ENCODE data around the gene IL17REL. TPM values are rescaled to one million over a fixed set of nuclear protein-coding genes. Genes with fewer than 3 reads are reported as not detected.

Gene IL17REL
- total RNA-seq, 1 experiment from 2014 or later = not detected

DNA sequence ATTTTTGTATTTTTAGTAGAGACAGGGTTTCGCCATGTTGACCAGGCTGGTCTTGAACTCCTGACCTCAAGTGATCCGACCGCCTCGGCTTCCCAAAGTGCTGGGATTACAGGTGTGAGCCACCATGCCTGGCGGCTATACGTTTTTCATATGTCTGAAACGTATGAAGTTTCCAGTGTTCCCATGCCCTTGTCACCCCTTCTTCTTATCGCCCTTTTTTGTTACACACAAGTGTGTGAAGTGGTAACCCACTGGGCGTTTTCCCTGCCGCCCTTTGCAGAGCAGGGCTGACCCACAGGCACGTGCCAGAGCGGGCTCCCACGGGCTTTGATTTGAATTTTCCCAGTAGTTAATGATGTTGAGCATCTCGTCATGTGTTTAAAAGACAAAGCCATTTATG is 35.0 kb downstream of the IL17REL start:
- Histone ChIP-seq H3K4me3 (ENCODE audit: insufficient read depth, low read depth, low read length) (no peak overlapping the region), H3K36me3 (replicated peaks; ENCODE audit: control insufficient read depth, insufficient read depth, low read length) (no peaks in the 10 kb centered on the region)

GRCh38 chr22:49976439-49977175 is 36.0 kb downstream of the IL17REL start:
- peaks cover 9% of the 10 kb centered on the region for H3K27me3 ChIP-seq (ENCODE audit: control insufficient read depth, insufficient read depth, low read length)
- no peaks in the 10 kb centered on the region for H3K36me3 ChIP-seq (replicated peaks; ENCODE audit: control insufficient read depth, insufficient read depth, low read length)
- H3K4me3 ChIP-seq (ENCODE audit: insufficient read depth, low read depth, low read length) = no peak overlapping the region
- DNase-seq = peak; percentile 43

More for the DNA sequence above, 35.0 kb downstream of the IL17REL start:
- H3K27me3 ChIP-seq (ENCODE audit: control insufficient read depth, insufficient read depth, low read length) = peaks cover 3% of the 10 kb centered on the region
- no peak for DNase-seq

DNA sequence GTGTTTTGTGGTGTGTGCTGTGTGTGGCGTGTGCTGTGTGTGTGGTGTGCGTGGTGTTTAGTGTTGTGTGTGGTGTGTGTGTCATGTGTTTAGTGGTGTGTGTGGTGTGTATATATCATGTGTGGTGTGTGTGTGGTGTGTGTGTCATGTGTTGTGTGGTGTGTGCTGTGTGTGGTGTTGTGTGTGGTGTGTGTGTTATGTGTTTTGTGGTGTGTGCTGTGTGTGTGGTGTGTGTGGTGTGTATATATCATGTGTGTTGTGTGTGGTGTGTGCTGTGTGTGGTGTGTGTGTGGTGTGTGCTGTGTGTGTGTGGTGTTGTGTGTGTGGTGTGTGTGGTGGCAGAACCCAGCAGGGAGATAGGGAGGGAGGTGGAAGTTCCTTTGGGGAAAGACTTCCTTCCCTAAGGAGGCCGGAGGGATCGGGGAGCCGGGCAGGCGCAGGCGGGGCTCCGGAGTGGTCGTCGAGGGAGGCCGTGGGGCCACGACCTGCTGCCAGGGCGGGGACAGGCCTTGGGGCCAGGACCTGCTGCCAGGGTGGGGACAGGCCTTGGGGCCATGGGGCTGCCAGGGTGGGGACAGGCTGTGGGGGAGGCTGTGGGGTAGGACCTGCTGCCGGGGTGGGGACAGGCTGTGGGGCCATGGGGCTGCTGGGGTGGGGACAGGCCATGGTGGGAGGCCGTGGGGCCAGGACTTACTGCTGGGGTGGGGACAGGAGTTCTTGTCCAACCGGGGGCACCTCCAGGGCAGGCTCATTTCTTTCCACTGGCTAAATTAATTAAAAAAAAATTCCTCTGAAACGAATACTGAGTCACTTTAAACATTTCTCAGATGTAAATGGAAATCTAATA is 36.8 kb downstream of the IL17REL start:
- peaks cover 17% of the 10 kb centered on the region for H3K27me3 ChIP-seq (ENCODE audit: control insufficient read depth, insufficient read depth, low read length)
- no peak overlapping the region for H3K4me3 ChIP-seq (ENCODE audit: insufficient read depth, low read depth, low read length)
- DNase-seq = peak; percentile 86
- H3K36me3 ChIP-seq (replicated peaks; ENCODE audit: control insufficient read depth, insufficient read depth, low read length) = no peaks in the 10 kb centered on the region

DNA sequence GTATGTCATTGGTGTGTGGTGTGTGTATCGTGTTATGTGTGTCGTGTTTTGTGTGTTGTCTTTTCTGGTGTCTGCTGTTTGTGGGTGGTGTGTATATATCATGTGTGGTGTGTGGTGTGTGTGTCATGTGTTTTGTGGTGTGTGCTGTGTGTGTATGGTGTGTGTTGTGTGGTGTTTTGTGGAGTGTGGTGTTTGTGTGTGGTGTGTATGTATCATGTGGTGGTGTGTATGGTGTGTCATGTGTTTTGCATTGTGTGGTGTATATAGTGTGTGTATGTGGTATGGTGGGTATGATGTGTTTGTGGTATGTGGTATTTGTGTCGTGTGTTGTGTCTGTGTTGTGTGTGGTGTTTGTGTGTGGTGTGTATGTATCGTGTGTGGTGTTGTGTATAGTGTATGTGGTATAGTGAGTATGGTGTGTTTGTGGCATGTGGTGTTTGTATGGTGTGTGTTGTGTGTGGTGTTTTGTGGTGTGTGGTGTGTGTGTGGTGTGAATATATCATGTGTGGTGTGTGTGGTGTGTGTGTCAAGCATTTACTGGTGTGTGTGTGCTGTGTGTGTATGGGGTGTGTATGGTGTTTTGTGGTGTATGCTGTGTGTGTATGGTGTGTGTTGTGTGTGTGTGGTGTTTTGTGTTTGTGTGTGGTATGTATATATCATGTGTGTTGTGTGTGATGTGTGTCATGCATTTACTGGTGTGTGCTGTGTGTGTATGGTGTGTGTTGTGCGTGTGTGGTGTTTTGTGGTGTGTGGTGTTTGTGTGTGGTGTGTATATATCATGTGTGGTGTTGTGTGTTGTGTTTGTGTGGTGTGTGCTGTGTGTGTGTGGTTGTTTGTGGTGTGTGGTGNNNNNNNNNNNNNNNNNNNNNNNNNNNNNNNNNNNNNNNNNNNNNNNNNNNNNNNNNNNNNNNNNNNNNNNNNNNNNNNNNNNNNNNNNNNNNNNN is 39.3 kb downstream of the IL17REL start:
- Histone ChIP-seq H3K27me3 (ENCODE audit: control insufficient read depth, insufficient read depth, low read length) (peaks cover 21% of the 10 kb centered on the region), H3K4me3 (ENCODE audit: insufficient read depth, low read depth, low read length) (no peak overlapping the region), H3K36me3 (replicated peaks; ENCODE audit: control insufficient read depth, insufficient read depth, low read length) (no peaks in the 10 kb centered on the region)
- DNase-seq = no peak

DNA sequence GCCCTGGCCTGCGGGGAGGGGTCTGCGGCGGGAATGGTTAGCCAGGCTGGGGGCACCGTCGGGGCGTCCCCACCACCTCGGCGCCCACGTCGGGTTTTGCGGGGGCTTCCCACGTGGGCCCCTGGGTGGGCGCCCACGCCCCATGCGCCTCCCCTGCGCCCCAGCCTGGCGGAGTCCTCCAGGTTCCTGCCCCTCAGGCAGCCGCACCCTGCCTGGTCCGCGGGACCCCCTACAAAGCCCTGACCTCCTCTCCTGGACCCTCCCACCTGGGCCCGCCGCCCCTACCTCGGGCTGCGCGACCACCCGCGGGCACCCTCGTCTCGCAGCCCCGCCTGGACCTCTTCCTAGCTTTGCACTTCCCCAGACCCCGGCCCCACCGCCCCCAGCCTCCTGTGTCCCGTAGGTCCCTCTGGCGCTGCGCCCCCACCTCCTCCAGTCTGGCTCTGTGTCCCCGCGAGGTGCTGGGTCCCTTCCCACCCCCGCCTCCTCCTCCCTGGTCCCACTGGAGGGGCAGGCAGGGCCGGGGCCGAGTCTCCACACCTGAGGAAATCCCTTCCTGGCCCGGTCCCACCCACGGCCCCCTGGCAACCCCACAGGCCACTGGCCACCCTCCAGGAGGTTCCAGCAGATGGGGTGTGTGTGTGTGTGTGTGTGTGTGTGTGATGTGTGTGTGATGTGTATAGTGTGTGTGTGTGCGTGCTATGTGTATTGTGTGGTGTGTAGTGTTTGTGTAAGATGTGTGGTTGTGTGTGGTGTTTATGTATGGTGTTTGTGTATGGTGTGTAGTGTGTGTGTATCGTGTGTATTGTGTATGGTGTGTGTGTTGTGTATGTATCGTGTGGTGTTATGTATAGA is 40.2 kb downstream of the IL17REL start:
- Histone ChIP-seq H3K36me3 (replicated peaks; ENCODE audit: control insufficient read depth, insufficient read depth, low read length) (no peaks in the 10 kb centered on the region), H3K4me3 (ENCODE audit: insufficient read depth, low read depth, low read length) (no peak overlapping the region; the same call in 1 of the 2 replicates), H3K27me3 (ENCODE audit: control insufficient read depth, insufficient read depth, low read length) (peaks cover 21% of the 10 kb centered on the region)
- peak; percentile 78 for DNase-seq

DNA sequence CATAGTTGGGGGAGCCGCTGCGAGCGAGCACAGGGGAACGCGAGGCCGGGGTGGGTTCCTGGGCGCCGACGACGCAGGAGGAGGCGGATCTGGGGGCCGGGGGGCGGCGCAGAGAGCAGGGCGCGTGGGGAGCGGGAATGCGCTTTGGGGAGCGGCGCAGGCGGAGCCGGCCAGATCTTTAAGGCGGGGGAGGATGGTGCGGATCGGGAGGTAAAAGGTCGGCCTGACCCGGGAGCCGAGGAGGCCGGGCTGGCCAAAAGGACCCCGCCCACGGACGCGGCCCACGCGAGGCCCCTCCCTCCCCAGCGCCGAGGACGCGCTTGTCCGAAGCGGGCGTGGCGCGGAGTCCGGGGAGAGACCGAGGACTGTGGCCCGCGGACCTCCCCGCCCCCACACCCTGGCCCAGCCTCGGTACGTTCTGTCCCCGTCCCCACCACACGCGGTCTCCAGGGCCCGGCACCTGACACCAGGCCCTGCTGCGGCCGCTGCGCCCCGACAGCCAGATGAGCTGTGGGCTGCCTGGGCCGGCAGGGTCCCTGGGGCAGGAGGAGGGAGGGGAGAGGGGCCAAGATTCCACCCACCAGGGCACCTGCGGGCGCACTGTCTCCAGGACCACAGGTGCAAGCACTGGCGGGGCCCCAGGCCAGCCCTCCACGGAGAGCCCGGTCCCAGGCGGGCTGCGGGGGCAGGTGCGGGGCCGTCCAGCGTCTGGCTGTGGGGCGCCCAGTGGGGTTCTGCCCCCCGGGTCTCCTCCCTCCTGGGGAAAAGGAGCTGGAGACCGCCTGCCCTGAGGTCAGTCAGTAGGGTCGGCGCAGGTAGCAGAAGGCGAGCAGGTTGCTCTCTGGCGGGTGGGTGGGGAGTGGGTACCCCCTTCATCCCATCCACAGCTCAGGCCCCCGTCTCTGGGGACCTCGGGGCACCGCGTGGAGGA is 41.1 kb downstream of the IL17REL start:
- peak; percentile 85 for DNase-seq
- Histone ChIP-seq H3K36me3 (replicated peaks; ENCODE audit: control insufficient read depth, insufficient read depth, low read length) (no peaks in the 10 kb centered on the region), H3K27me3 (ENCODE audit: control insufficient read depth, insufficient read depth, low read length) (peaks cover 21% of the 10 kb centered on the region), H3K4me3 (ENCODE audit: insufficient read depth, low read depth, low read length) (peak overlapping the region; percentile 49)

DNA sequence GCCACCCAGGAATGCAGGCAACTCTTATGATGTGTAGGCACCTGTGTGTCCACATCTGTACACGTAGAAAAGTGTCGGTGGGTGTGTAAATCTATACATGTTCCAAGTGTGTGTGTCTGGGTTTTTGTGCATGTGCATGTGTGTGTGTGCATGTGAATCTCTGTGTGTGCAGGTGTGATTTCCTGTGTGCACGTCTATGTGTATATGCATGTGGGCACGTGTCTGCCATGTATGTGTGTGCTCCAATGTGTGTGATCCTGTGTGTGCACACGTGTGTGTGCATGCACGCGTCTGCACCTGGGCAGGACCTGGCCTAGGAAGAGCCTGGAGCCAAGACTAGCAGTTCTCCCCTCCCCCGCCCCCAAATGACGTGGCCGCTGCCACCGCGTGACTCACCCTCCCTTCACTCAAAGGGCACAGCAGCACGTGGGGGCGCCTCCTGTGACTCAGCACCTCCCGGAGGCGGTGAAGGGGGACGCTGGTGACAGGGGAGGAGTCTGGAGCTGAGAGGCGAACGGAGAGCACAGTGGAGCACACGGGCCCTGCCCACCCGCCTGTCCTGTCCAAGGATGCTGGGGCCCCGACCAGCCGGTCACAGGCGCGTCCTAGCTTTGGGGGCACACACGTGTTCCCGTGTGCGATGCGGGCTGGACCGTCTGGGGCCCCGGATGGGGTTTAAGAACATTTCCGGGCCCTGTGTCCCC is 41.9 kb downstream of the IL17REL start:
- Histone ChIP-seq H3K27me3 (ENCODE audit: control insufficient read depth, insufficient read depth, low read length) (peaks cover 21% of the 10 kb centered on the region), H3K36me3 (replicated peaks; ENCODE audit: control insufficient read depth, insufficient read depth, low read length) (no peaks in the 10 kb centered on the region), H3K4me3 (ENCODE audit: insufficient read depth, low read depth, low read length) (peak overlapping the region; percentile 49)
- peak; percentile 93 for DNase-seq

GRCh38 chr22:49969751-49970527 is 42.6 kb downstream of the IL17REL start:
- Histone ChIP-seq H3K36me3 (replicated peaks; ENCODE audit: control insufficient read depth, insufficient read depth, low read length) (no peaks in the 10 kb centered on the region), H3K27me3 (ENCODE audit: control insufficient read depth, insufficient read depth, low read length) (peaks cover 21% of the 10 kb centered on the region), H3K4me3 (ENCODE audit: insufficient read depth, low read depth, low read length) (no peak overlapping the region)
- DNase-seq = peak; percentile 57

- peak; percentile 69 for DNase-seq
- Histone ChIP-seq H3K36me3 (replicated peaks; ENCODE audit: control insufficient read depth, insufficient read depth, low read length) (no peaks in the 10 kb centered on the region), H3K4me3 (ENCODE audit: insufficient read depth, low read depth, low read length) (no peak overlapping the region), H3K27me3 (ENCODE audit: control insufficient read depth, insufficient read depth, low read length) (peaks cover 21% of the 10 kb centered on the region)
Observed at GRCh38 chr22:49968831-49969661, 43.5 kb downstream of the IL17REL start.

- H3K27me3 ChIP-seq (ENCODE audit: control insufficient read depth, insufficient read depth, low read length) = peaks cover 21% of the 10 kb centered on the region
- H3K36me3 ChIP-seq (replicated peaks; ENCODE audit: control insufficient read depth, insufficient read depth, low read length) = peaks cover 4% of the 10 kb centered on the region
- DNase-seq = peak; percentile 53
- H3K4me3 ChIP-seq (ENCODE audit: insufficient read depth, low read depth, low read length) = no peak overlapping the region
Observed at GRCh38 chr22:49968313-49968830, 44.2 kb downstream of the IL17REL start.

- peaks cover 20% of the 10 kb centered on the region for H3K27me3 ChIP-seq (ENCODE audit: control insufficient read depth, insufficient read depth, low read length)
- H3K36me3 ChIP-seq (replicated peaks; ENCODE audit: control insufficient read depth, insufficient read depth, low read length) = peaks cover 7% of the 10 kb centered on the region
- DNase-seq = peak; percentile 47
- H3K4me3 ChIP-seq (ENCODE audit: insufficient read depth, low read depth, low read length) = no peak overlapping the region
Observed at GRCh38 chr22:49967706-49968208, 44.8 kb downstream of the IL17REL start.
